Stimulated activated CD4-positive, alpha-beta T cell treated with anti-CD3 and anti-CD28 coated beads, Interleukin-15, amount 100 ng/mL, for 1 hour (primary cell): ENCODE measurements around the gene TOMM5.
A peak's percentile ranks its signal among the peaks of the same experiment; 100 is the strongest.

Experiments used
- DNase-seq, 2 donors: peaks; one replicate each; pipeline ENCODE4 v3.0.0-alpha.2; 2020; ENCODE audit warnings: low read depth in 1 of 2, low spot score in 1 of 2

TOMM5 gene

GRCh38 chr9:37592108-37592951 is at the start of gene TOMM5:
TSS of gene TOMM5 (minus strand) at chr9:37592597. CDS start at chr9:37592532, 65 bp downstream.
- DNase-seq, result peak; percentile 75 to 81

DNA sequence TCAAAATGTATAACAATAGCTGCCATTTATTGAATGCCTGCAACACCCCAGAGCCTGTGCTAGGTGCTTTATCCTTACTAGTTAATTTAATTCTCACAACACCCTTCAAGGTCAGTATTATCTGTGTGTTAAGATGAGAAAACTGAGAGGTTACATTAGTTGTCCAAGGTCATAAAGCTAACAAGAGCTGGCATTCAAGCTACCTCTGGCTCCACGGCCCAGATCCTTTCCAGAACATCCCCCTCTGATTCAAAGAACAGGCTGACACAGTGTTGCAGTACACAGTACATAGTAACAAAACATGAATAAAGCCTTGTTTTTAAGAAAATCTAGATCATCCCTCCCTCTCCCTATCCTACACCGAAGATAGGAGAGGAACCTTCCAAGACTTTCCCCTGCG is 48.9 kb upstream of the TOMM5 start:
- DNase-seq, result no peak

GRCh38 chr9:37640246-37640645 is 47.8 kb upstream of the TOMM5 start:
- no peak for DNase-seq

DNA sequence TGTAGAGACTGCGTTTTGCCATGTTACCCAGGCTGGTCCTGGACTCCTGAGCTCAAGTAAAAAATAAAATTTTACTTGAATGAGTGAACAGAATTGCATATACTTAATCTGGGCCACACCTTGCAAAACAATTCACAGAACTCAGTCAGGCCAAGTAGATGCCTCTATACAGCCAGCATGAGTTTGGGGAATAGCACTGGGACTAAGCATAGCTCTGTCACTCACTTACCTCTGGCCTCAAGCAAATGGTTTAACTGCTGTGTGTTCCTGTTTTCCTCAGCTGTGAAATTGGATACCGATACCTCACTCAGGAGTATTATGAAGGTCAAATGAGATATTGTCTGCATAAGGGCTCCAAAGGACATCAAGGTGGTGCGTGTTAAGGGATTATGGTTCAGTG is 47.4 kb upstream of the TOMM5 start:
- no peak for DNase-seq

GRCh38 chr9:37639109-37639762 is 46.8 kb upstream of the TOMM5 start:
- DNase-seq, result no peak

GRCh38 chr9:37636511-37637448 is 44.4 kb upstream of the TOMM5 start:
- DNase-seq, result no peak

DNA sequence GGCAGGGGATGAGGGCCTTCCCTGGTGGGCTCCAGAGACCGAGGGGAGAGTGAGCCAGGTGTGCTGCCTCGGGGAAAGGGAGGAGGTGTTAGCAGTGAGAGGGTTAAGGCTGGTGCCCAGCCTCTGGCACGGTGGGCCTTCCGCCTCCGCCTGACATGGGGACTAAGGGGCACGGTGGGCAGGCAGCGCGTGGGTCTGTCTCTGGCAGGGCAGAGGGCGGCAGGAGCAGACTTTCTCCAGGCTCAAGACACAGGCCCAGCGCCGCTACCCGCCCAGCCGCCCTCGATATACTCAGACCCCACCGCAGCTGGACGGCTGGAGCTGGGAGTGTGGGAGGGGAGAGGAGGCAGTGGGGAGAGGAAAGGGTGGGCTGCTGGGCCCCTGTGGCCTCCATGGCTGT is 43.4 kb upstream of the TOMM5 start:
- no peak for DNase-seq

- DNase-seq, result no peak
Measured at GRCh38 chr9:37632479-37632878, 40.1 kb upstream of the TOMM5 start.

DNA sequence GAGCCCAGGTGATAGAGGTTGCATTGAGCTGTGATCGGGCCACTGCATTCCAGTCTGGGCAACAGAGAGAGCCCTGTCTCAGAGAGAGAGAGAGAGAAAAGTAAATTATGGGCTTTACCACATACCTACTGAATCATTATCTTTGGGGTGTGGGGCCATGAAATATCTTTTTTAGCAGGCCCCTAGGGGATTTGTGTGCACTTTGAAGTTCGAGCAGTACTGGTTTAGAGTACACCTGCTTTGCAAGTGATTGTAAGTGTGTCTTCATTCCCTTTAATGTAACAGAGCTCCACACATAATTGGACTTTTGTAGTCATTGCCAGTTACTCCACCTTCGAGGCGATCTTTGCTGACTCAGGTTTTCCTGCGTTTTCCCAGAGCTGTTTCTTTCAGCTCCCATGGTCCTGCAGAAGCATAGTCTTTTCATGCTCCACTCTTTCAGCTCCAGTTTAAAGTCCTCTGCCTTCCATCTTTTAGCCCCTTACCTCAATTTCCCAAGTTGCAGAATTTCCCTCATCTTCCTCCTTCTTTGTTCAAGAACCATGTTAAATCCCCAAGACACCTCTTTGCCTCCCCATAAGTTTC is 34.4 kb upstream of the TOMM5 start:
- no peak for DNase-seq

GRCh38 chr9:37625758-37626147 is 33.4 kb upstream of the TOMM5 start:
- no peak for DNase-seq

DNA sequence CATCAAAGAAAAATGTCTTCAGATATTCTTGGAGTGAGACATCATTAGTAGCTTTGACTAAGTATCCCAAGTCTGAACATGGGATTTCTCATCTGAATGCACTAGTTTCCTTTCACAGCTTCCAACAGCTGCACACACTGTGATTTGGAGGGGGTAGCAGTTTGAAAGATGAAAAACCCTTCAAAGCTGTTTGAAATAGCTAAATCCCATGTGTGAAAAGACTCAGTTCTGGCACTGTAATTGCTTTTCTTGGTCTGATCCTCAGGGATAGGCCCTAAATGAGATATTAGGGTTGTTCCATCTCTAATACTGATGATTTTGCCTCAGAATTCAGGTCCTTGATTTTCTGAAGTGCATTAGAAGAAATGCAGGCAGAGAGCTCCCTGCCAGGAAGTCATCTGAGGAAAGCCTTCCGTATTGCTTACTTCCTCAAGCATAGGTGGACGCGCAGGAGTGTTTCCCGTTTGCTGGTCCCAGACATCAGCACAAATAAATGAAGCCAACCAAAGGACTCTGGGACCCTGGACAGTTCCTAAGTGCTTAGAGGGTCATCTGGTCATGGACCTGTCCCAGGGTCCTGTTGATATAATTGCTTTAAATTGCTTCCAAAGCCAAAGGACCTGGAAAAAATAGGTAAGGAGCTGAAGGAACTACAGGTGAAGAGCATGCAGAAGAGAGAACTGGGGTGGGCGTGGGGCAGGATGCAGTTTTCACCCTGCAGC is 32.8 kb upstream of the TOMM5 start:
- DNase-seq, result no peak

DNA sequence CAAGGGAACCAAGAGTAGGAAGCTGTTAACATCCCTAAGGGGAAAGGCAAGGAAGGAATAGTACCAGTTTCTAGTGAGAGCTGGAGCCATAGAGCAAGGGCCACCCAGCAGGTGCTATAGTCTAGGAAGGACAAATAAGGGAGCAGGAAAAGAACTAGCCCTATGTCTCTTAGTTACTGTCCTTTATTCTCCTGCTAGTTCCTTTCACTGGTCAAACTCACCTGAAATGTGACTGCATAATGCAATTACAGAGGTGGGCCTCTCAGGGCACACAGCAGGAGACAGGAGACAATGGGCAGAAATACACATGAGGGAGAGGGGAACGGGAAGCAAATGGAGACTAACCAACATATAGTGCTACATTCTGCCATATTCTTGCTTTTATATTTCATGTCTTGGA is 31.7 kb upstream of the TOMM5 start:
- no peak for DNase-seq

DNA sequence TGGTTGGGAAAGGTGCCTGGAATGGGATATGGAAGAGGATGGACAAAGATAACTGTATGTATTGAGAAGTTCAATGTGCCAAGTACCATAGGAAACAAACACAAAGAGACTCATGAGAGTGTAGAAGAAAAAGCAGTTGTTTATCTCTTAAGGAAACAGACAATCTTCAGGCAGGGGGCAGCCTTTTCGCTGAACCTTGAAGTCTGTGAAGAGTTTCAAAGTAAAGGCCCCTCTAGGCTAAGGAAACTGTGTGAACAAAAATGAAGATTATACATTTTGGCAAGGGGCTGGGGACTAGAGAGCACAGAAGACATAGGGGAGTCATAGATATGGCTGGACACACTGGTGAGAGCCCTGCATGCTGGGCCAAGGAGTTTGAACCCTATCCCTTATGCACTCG is 30.9 kb upstream of the TOMM5 start:
- DNase-seq, result no peak

DNA sequence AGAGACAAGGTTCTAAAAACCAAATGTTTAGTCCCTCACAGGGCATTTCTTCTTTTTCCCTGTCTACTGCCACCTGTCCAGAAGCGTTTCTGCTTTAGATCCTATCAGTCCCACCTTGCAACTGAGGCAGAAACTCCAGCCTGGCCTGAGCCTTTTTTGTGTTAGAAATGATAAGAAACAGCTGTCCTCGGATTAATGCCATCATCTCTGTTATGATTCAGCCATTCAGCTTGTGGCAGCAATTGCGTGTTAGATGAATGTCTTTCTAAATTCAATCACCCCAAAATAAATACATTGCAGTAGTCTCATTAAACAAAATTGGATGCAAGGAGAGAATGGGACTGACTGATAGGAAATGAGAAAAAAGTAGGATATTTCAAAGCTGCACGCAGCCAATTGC is 30.1 kb upstream of the TOMM5 start:
- no peak for DNase-seq

GRCh38 chr9:37621273-37622121 is 29.1 kb upstream of the TOMM5 start:
- no peak for DNase-seq

- no peak for DNase-seq
Measured at GRCh38 chr9:37620396-37620795, 28.0 kb upstream of the TOMM5 start.

DNA sequence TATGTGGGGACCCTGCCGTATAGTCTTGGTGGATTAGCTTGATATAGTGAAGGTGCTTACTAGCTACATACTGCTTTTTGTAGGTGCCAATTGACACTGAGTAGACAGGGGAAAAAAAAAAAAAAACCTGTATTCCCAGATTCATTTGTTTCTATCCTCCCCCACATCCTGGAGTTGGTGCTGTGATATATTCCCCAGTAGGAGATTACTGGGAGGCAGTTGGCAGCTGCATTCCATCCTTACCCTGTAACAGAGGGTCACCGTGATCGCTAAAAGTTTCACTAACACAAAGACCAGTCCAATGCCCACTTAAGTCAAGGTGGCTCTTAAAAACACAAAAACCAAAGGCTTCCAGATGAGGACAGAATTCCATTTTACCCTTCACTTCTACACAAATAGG is 27.4 kb upstream of the TOMM5 start:
- no peak for DNase-seq

DNA sequence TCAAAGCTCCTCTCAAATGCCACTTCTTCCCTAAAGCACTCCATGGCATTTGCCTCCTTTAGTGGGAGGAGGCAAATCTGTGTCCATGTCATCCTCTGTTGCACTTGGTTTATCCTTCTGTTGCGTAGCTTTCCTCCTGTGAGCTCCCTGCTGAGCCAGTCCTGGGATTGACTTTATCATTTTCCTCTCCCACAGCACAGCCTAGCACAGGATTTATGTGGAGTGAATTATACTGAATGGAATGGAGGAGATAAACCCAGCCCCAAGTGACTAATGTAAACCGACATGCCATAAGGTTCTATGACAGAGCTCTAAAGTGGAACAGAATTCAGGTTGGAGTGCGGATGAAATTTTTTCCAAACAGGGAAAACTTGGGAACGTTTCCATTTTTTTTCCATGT is 26.4 kb upstream of the TOMM5 start:
- no peak for DNase-seq

DNA sequence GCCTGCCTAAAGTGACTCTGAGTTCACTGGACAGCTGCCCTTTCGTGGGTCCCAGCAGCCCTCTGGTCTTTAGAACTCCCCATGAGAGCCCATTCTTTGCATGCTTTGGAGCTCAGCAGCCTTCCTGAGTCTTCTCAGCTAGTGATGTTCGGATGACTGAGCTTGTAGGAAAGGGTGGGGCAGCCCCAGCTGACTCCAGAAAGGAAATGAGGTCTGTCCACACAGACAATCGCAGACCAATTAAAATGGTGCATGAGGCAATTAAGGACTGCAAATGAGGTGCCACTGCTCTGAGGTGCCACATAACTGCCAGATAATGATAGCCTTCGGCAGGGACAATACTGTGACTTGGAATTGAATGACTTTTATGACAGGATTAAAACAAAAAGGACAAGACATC is 25.4 kb upstream of the TOMM5 start:
- DNase-seq, result no peak

DNA sequence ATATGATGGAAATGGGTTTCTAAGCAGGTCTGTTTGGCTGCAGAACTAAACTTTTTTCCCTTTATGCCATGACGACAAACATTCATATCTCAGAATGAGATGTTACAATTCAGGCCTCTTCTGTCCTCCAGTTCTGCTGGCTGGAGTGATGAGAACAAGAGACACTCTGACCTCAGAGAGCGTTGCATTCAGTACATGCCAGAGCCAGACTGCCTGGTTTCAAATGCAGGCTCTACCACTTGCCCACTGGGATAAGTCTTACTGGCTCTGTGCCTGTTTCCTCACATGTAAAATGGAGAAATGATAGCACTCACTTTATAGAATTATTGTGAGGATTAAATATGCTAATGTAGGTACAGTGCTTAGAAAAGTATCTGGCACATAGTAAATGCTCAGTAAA is 24.8 kb upstream of the TOMM5 start:
- no peak for DNase-seq
